Sigmoid colon (tissue), 4 donors: ENCODE data around the gene JAKMIP2.

Experiments used
- CTCF ChIP-seq, 4 experiments: fragments of 450-650 bp in 3 of 4; fragments of 200-600 bp in 1 of 4; IDR thresholded peaks; one replicate each; pipeline ENCODE4 v1.5.1; 2016 to 2019; ENCODE audit warnings: antibody characterized with exemption in 4 of 4, mild to moderate bottlenecking in 3 of 4, moderate library complexity in 2 of 4
- EP300 ChIP-seq, 4 donors: sonication (generic); formaldehyde crosslinking; IDR thresholded peaks; one replicate each; pipeline ENCODE4 v1.6.1; 2017; ENCODE audit warnings: antibody characterized with exemption in 4 of 4
- POLR2AphosphoS5 ChIP-seq, 4 donors: sonication (generic); formaldehyde crosslinking; IDR thresholded peaks; one replicate each; pipeline ENCODE4 v1.6.1; 2017; ENCODE audit warnings: antibody characterized with exemption in 4 of 4

DNA sequence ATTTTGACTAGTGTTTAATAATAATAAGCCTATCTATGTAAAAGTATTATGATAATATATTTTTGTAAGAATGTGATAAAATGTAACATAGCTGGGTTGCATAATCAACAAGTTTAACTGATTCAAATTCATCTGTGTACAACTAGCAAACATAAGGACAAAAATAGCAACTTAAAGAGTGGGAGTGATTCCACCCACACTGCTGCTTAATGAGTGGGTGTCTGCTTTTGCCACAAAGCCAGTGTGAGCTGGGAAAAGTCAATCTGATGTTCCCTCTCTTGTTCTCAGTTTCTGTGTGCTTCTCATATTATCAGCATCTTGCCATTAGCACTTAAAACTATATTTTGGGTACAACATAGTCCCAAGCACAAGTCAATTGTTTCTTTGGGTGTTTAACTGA lies 161.5 kb downstream of the JAKMIP2 start:
- no peak for TF ChIP-seq CTCF (IDR thresholded peaks at IDR 0.05)
- no peak for TF ChIP-seq EP300 (IDR thresholded peaks at IDR 0.05)
- no peak for TF ChIP-seq POLR2AphosphoS5 (IDR thresholded peaks at IDR 0.05)
